ENCODE measurements around the gene GAB2. TPM values are rescaled to one million over a fixed set of nuclear protein-coding genes. Genes with fewer than 3 reads are reported as not detected.

The GAB2 gene
- total and polyA plus RNA-seq, 10 of the 15 experiments (the other 5 are each of a cell fraction or from before 2014, with no cell fraction given): 0.69 to 12.6 (median 3.8) TPM

GRCh38 chr11:78200061-78200460 is 217.6 kb downstream of the GAB2 start:
- ChIA-PET POLR2A (no interaction called here), SMC1A (ENCODE audit: uncharacterized antibody, unreplicated experiment) (no interaction called here), CTCF (no interaction called here), RAD21 (ENCODE audit: unreplicated experiment) (no interaction called here)
- DNase-seq (ENCODE audit: low read depth, low spot score) (no peak), FAIRE-seq (no peak), ATAC-seq (no peak)
- Histone ChIP-seq H3K4me3 (no peak overlapping the region), H3K9me3 (replicated peaks; ENCODE audit: control insufficient read depth, insufficient read depth, low read length) (no peaks in the 10 kb centered on the region; the same call in 2 of the 3 replicates), H3K4me1 (ENCODE audit: control insufficient read depth, insufficient read depth, low read length) (peaks cover 6% of the 10 kb centered on the region; the same call in 1 of the 2 replicates), H2AFZ (ENCODE audit: control insufficient read depth, low read depth, low read length) (no peak overlapping the region), H4K20me1 (ENCODE audit: control insufficient read depth, insufficient read depth) (no peaks in the 10 kb centered on the region), H3K79me2 (ENCODE audit: control insufficient read depth, insufficient read depth, low read length) (no peaks in the 10 kb centered on the region), H3K9ac (ENCODE audit: control insufficient read depth, insufficient read depth, low read length) (no peak overlapping the region), H3K36me3 (ENCODE audit: control insufficient read depth in 2 of 2, insufficient read depth in 2 of 2, low read length in 1 of 2) (no peaks in the 10 kb centered on the region; a peak in 2 of 4 replicates), H3K27me3 (replicated peaks in 1 of 2; ENCODE audit: control insufficient read depth in 2 of 2, insufficient read depth in 2 of 2, low read length in 1 of 2) (no peaks in the 10 kb centered on the region), H3K27ac (ENCODE audit: control insufficient read depth, insufficient read depth) (no peak overlapping the region), H3K4me2 (ENCODE audit: control insufficient read depth, insufficient read depth) (no peak overlapping the region)
- intact Hi-C loops (cut with micrococcal nuclease; ENCODE audit: unreplicated experiment) (no loop called here), in situ Hi-C loops (cut with MboI) (no loop called here)
- 64% methylated on average over 4 of the region's 4 CpGs for WGBS (ENCODE audit: insufficient coverage, insufficient replicate concordance, low lambda C conversion rate, missing lambda C conversion rate)
- BruUV-seq (replicated peaks): no TSS peak
- TF ChIP-seq ZBTB33 (IDR thresholded peaks at IDR 0.05): no peak
- TF ChIP-seq RELB (IDR thresholded peaks at IDR 0.05; ENCODE audit: low read depth): no peak
- TF ChIP-seq E2F8 (IDR thresholded peaks at IDR 0.05; ENCODE audit: low read depth, partially characterized antibody): no peak
